Thyroid gland (tissue), 4 donors: ENCODE measurements around the gene PRSS48. TPM values are rescaled to one million over a fixed set of nuclear protein-coding genes. Genes with fewer than 3 reads are reported as not detected.

Experiments
- DNase-seq, 2 donors: peaks; one replicate each; pipeline ENCODE4 v3.0.0-alpha.2; 2019
- H3K27ac ChIP-seq, 3 donors: fragments of 200-600 bp; sonication (generic); 1 replicate in 2 of 3; 2 replicates in 1 of 3; pipeline ENCODE4 v1.5.1; 2016 to 2019; ENCODE audit warnings: mild to moderate bottlenecking in 1 of 3, moderate library complexity in 1 of 3
- H3K27me3 ChIP-seq: fragments of 200-600 bp; sonication (generic); one replicate; pipeline ENCODE4 v1.5.1; 2019
- H3K36me3 ChIP-seq, 2 donors: fragments of 200-600 bp; sonication (generic); one replicate each; pipeline ENCODE4 v1.5.1; 2016 to 2019
- H3K4me1 ChIP-seq, 2 donors: fragments of 200-600 bp; sonication (generic); one replicate each; pipeline ENCODE4 v1.5.1; 2017 to 2019
- H3K4me3 ChIP-seq, 3 donors: fragments of 200-600 bp; sonication (generic); replicated peaks in 1 of 3; 1 replicate in 2 of 3; 2 replicates in 1 of 3; pipeline ENCODE4 v1.5.1; 2016; ENCODE audit warnings: mild to moderate bottlenecking in 1 of 3
- H3K9me3 ChIP-seq: fragments of 200-600 bp; sonication (generic); one replicate; pipeline ENCODE4 v1.5.1; 2017
- POLR2A ChIP-seq, 2 donors: fragments of 450-650 bp; IDR thresholded peaks; one replicate each; pipeline ENCODE4 v1.6.1; 2017; ENCODE audit warnings: antibody characterized with exemption in 2 of 2, mild to moderate bottlenecking in 2 of 2, moderate library complexity in 1 of 2
- WGBS, 2 donors: methylation state at CpG; one replicate each; pipeline ENCODE4 v1.1.5; 2017; 5-methylcytosine and 5-hydroxymethylcytosine counted together
- intact Hi-C: fragments of 100-400 bp; cut with DNase I; formaldehyde crosslinking; loops from one replicate; pipeline ENCODE4 v1.15.1; 2023
- total RNA-seq, 4 donors: library from RNA; depleted of rRNA; stranded (reverse); fragments of >200 nt; gene quantifications; one replicate each; pipeline ENCODE4 v1.2.3, GENCODE V29; 2016
- TF ChIP-seq, protein P1 (sequence below), 6 experiments: fragments of 200-600 bp in 3 of 6; fragments of 450-650 bp in 3 of 6; sonication (generic) in 3 of 6; IDR thresholded peaks; one replicate each; pipeline ENCODE4 v1.5.1; 2016 to 2019; ENCODE audit warnings: antibody characterized with exemption in 6 of 6, mild to moderate bottlenecking in 2 of 6, inconsistent platforms in 1 of 6, moderate library complexity in 1 of 6

The PRSS48 gene
- total RNA-seq, 4 donors from 2014 or later = not detected

DNA sequence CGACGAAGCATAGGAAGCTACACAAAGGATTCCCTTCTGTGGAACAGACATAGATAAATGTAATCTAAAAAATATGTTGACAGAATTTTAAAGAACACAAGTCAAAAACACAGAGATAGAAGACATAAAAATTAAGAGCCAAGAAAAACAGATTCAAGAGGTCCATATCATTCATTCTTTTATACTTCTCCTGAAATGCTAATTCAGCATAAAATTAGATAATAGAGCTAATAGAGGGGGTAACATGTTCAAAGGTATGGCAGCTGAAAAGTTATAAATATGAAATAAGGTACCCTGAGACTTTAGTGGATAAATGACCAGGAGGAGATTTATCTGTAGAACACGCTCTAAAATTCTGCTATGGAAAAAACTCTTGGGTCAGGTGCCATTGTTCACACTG lies 37.4 kb upstream of the PRSS48 start:
- no peaks in the 10 kb centered on the region for H3K36me3 ChIP-seq
- no peaks in the 10 kb centered on the region for H3K9me3 ChIP-seq
- no peaks in the 10 kb centered on the region for H3K27me3 ChIP-seq
- H3K4me1 ChIP-seq = peaks cover 13% of the 10 kb centered on the region in 2 donors
- no peak for DNase-seq
- H3K27ac ChIP-seq = no peak overlapping the region
- TF ChIP-seq POLR2A (IDR thresholded peaks at IDR 0.05) = no peak
- TF ChIP-seq, protein P1, sequence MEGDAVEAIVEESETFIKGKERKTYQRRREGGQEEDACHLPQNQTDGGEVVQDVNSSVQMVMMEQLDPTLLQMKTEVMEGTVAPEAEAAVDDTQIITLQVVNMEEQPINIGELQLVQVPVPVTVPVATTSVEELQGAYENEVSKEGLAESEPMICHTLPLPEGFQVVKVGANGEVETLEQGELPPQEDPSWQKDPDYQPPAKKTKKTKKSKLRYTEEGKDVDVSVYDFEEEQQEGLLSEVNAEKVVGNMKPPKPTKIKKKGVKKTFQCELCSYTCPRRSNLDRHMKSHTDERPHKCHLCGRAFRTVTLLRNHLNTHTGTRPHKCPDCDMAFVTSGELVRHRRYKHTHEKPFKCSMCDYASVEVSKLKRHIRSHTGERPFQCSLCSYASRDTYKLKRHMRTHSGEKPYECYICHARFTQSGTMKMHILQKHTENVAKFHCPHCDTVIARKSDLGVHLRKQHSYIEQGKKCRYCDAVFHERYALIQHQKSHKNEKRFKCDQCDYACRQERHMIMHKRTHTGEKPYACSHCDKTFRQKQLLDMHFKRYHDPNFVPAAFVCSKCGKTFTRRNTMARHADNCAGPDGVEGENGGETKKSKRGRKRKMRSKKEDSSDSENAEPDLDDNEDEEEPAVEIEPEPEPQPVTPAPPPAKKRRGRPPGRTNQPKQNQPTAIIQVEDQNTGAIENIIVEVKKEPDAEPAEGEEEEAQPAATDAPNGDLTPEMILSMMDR (IDR thresholded peaks at IDR 0.05) = no peak
- intact Hi-C loops = no loop called here
- 97% methylated on average over 3 of the region's 3 CpGs for WGBS, 2 donors
- no peak overlapping the region for H3K4me3 ChIP-seq

DNA sequence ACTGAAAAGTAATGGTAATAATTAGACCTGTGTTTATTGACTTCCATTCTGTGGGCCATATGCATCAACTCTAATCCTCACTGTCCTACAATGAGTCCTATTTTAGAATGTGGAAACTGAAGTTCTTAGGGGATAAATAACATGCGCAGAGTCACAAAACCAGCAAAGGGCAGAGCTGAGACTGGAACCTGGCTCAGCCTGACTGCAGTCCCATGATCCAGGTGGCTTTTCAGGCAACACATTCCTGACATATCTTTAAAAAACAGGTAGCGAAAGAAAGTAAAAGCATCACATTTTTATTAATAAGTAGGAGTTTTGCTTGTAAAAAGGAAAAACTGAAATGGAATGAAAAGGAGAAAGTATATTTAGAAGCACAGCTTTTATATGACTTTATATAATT lies 34.7 kb upstream of the PRSS48 start:
- TF ChIP-seq, protein P1 (IDR thresholded peaks at IDR 0.05) = no peak
- TF ChIP-seq POLR2A (IDR thresholded peaks at IDR 0.05) = no peak
- DNase-seq = no peak
- no peaks in the 10 kb centered on the region for H3K27me3 ChIP-seq
- intact Hi-C loops = no loop called here
- peaks cover 13% of the 10 kb centered on the region in 2 donors for H3K4me1 ChIP-seq
- no peak overlapping the region for H3K27ac ChIP-seq
- H3K36me3 ChIP-seq = no peaks in the 10 kb centered on the region
- no peaks in the 10 kb centered on the region for H3K9me3 ChIP-seq
- WGBS, 2 donors = 92 to 98% methylated on average over 2 of the region's 2 CpGs
- H3K4me3 ChIP-seq = no peak overlapping the region

DNA sequence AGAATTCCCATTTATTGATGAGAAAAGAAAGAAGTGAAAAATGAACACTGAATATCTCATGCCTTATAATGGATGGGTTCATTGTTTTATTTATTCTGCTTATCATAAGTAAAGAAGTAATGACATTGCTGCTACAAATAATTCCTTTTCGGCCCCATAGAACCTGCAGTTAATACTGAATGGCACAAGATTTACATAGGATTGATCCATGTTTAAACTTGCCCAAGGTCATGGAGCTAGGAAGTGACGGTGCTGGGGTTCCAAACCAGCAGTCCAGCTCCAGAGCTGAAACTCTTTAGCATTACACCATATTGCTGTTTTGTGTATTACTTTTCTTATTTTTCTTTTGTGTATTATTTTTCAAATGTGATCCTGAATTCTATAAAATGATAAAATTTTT lies 30.2 kb upstream of the PRSS48 start:
- no peaks in the 10 kb centered on the region for H3K27me3 ChIP-seq
- no peak for DNase-seq
- no peak overlapping the region for H3K27ac ChIP-seq
- peaks cover 4 to 8% of the 10 kb centered on the region in 2 donors for H3K4me1 ChIP-seq
- intact Hi-C loops = no loop called here
- no peaks in the 10 kb centered on the region for H3K36me3 ChIP-seq
- 95 to 97% methylated on average over 2 of the region's 2 CpGs for WGBS, 2 donors
- TF ChIP-seq POLR2A (IDR thresholded peaks at IDR 0.05) = no peak
- TF ChIP-seq, protein P1 (IDR thresholded peaks at IDR 0.05) = no peak
- no peak overlapping the region for H3K4me3 ChIP-seq
- H3K9me3 ChIP-seq = no peaks in the 10 kb centered on the region

DNA sequence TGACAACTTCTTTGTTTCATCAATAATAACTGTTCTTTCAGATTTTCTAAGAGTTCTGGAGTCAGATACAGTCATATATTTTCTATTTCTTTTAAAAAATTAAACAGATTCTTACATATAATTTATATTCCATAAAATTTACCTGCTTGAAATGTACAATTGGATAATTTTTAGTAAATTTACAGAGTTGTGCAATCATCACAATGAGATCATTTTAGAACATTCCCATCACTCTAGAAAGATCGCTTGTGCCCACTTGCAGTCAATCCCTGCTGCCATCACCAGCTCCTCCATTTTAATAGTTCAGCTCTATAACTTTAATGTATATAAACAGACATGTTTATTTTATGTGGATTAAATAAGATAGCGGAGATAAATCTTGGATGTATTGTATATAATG lies 29.6 kb upstream of the PRSS48 start:
- TF ChIP-seq, protein P1 (IDR thresholded peaks at IDR 0.05) = no peak
- no peak for TF ChIP-seq POLR2A (IDR thresholded peaks at IDR 0.05)
- H3K4me3 ChIP-seq = no peak overlapping the region

DNA sequence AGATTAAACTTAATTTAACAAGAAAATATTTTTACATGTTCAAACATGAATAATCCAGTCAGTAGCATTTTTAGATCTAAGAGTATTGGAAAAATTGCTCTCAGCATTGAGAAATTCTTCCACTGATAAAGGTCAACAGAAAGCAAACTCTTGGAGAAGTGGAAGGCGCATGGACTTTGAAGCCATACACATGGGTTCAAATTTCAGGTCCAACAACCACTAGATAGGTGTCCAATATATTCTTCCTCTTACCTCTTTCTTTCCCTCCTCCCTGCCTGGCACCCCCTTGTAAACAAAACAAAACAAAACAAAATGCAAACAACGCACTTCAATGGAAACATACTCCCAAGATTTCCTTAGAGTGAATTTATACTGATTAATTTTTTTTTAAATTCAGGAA lies 28.4 kb upstream of the PRSS48 start:
- WGBS, 2 donors = 95 to 96% methylated on average over 2 of the region's 2 CpGs
- DNase-seq = no peak
- Histone ChIP-seq H3K27me3 (no peaks in the 10 kb centered on the region), H3K4me1 (peaks cover 14 to 21% of the 10 kb centered on the region in 2 donors), H3K4me3 (no peak overlapping the region), H3K9me3 (no peaks in the 10 kb centered on the region), H3K36me3 (no peaks in the 10 kb centered on the region), H3K27ac (no peak overlapping the region)
- intact Hi-C loops = no loop called here
- TF ChIP-seq, protein P1 (IDR thresholded peaks at IDR 0.05) = no peak
- TF ChIP-seq POLR2A (IDR thresholded peaks at IDR 0.05) = no peak

More for the DNA sequence above, 29.6 kb upstream of the PRSS48 start:
- 96% methylated on average over 2 of the region's 2 CpGs for WGBS, 2 donors
- H3K9me3 ChIP-seq = no peaks in the 10 kb centered on the region
- H3K27ac ChIP-seq = no peak overlapping the region
- intact Hi-C loops = no loop called here
- H3K27me3 ChIP-seq = no peaks in the 10 kb centered on the region
- peaks cover 11 to 14% of the 10 kb centered on the region in 2 donors for H3K4me1 ChIP-seq
- DNase-seq = no peak
- no peaks in the 10 kb centered on the region for H3K36me3 ChIP-seq
